GM19324 (cell line): ENCODE measurements around the gene GJE1.
"Not testable (repeated sequence)": the region's sequence is repeated elsewhere in the genome, so short reads cannot be mapped to it uniquely, and the experiment has no call there.

Experiments used
- ATAC-seq: cut with Tn5 transposase; IDR thresholded peaks from one replicate; pipeline ENCODE4 v1.9.1; 2021; ENCODE audit warnings: mild to moderate bottlenecking, moderate library complexity; ENCODE audit not compliant: unreplicated experiment, low FRiP score

The GJE1 gene, protein sequence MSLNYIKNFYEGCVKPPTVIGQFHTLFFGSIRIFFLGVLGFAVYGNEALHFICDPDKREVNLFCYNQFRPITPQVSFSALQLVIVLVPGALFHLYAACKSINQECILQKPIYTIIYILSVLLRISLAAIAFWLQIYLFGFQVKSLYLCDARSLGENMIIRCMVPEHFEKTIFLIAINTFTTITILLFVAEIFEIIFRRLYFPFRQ

DNA sequence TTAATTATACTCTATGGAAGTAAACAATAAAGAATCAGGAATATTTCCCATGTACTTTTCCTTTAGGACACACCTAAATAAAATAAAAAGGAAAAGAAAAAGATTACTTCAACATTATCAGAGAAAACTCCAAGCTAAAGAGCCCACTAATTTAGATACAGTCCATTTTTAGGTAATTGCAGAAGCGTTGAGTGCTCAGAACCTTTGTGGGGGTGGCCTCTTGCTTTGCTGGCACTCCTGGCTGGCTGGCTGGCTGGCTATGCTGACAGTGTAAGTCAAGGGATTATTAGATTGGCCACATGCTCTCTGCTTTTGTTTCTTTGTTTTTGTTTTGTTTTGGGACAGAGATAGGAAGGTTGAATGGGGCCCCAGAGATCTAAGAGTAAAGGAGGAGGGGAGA lies at the start of gene GJE1:
TSS of gene GJE1 (plus strand) at position 301 of the 400 bp plus-strand sequence. CDS start 234 bp downstream, outside the sequence.
- no peak for ATAC-seq

DNA sequence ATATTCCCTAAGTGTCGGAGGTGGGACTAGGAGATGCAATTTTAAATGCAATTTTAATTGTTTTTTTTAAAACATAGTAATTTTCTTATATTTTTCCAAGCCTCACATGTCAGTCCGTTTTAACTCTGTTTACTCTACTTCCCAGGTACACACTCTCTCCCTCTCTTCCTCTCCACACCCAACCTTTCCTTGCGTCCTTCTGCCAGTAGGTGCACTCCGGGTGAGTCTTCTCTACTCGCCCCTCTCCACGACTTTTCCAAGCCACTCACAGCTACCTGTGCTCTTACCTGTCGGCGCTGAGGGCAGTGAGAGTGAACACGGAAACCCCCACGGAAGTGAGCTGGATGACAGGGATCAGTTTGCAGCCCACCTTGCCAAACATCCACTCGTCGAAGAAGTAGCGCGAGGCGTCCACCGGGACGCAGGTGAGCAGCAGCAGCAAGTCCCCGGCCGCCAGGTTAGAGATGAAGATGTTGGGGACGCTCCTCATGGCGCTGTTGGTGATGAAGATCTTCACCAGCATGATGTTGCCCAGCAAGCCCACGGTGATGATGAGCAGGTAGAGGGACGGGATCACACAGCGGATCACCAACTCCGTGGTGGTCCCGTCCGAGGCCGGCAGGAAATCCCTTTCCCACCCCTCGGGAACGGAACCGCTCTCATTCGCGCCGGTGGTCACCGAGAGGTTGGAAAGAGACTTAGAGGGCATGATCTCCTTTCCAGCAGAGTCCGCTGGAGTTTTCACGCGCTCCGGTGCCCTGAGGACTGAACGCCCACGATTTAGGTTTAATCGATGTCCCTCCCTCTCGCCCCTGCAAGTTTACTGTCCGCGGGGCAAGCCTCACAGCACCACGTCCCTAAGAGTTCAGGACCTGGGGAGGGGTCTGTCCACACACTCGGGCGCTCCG lies 44.5 kb upstream of the GJE1 start:
- no peak for ATAC-seq

DNA sequence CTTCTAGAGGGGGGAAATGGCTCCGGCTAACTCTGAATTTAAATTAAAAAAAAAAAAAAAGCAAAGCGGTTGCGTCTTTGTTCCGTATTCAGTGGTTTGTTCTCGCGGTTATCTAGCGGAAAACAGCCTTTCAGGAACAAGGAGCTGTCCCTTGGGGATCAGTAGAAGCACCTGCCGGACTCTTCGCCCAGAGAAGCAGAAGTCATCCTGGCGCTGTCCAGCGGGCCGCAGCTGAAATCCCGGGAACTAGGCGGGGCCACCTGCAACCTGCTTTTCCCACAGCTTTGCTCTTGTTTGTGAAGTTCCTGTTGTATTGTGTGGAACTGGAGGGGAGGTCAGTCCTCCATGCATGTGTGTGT lies 43.9 kb upstream of the GJE1 start:
- no peak for ATAC-seq

DNA sequence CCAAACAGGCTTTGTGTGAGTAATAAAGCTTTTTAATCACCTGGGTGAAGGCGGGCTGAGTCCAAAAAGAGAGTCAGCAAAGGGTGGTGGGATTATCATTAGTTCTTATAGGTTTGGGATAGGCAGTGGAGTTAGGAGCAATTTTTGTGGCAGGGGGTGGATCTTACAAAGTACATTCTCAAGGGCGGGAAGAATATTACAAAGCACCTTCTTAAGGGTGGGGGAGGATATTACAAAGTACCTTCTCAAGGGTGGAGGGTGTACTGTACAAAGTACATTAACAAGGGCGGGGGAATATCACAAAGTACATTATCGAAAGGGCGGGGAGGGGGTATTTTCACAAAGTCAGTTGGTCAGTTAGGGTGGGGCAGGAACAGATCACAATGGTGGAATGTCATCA lies 27.9 kb upstream of the GJE1 start:
- not testable (repeated sequence) for ATAC-seq

DNA sequence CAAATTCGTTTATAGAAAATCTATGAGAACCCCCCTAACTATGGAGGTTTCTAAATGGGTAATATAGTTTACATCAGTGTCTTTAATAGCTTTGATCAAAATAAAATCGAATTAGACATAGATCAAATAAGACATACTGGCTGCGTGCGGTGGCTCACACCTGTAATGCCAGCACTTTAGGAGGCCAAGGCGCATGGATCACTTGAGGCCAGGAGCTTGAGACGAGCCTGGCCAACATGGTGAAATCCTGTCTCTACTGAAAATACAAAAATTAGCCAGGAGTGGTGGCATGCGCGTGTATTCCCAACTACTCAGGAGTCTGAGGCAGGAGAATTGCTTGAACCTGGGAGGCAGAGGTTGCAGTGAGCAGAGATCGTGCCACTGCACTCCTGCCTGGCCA lies 21.9 kb upstream of the GJE1 start:
- ATAC-seq, result not testable (repeated sequence)

DNA sequence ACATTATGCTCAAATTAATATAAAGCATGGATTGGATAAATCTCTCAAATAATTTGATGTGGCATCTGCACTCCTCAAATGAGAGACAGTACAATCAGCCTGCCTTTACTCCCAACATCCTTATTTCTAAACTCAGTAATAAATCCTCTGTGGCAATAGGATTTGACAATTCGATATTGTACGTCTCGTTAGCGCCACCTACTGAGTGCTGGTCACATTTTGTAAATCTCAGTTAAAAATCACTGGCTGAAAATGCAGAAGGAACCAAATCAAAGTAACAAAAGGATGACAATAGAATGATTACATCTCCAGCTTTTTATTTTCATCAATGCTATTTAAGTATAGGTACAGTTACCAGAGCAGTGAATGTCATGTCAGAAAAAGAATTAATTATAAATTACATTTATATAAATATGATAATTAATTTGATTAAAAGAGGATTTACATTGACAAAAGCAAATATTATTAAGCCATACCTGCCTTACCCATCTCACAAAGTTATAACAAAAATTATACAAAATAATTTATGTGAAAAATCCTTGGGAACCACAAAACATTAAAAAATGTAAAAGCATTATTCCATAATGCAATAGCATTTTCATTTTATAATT lies 20.2 kb upstream of the GJE1 start:
- ATAC-seq, result no peak

DNA sequence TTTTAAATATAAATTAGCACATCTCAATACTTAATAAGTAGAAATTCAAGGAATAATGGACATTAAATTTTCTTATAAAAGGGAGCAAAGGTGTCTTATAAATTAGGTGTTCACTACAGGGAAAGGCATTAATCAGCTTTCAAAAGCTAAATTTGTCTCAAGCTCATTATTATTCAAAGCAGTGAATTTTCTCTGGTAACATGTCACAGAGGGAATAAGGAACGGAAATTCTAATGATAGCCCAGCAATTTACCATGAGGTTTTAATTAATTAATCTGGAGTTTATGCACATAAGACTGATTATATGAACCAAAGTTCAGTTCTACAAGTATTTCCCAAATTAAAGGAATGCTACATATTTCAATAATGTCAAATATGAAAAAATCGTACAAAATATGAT lies 15.4 kb upstream of the GJE1 start:
- no peak for ATAC-seq

DNA sequence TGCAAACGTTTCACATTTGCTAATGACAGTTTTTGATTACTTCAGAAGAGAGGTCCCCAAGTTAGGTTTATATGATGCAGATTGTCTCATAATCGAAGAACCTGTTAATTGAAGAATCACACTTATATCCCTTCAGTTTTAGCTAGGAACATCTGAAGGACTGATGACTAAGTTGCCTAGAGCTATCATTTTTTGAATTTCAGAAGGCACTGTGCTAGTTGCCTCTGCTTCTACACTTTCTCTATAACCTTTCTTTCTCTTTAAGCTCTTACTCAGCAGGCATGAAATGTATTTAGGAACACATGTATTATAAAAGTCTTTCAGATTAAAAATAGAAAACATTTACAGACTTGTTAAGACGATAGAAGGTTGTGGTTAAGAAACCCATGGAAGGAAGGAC lies 14.4 kb upstream of the GJE1 start:
- ATAC-seq, result no peak

DNA sequence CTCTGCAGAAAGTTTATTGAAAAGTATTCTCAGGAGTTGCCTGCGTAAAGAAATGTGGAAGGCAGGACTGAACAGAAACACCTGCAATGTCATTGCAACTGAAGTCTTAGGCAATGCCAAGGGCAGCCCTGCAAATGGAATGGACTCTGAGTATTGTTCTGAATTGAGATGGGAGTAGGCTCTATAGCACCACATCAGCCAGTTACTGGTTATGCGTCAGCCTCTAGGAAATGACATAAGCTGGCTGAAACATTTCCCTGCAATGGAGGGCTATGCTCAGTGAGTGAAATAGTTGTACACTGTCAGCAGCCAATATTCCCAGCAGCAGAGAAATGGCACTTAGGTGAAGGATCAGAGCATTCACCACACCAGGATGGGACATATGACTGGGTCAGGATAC lies 13.8 kb upstream of the GJE1 start:
- ATAC-seq, result no peak

DNA sequence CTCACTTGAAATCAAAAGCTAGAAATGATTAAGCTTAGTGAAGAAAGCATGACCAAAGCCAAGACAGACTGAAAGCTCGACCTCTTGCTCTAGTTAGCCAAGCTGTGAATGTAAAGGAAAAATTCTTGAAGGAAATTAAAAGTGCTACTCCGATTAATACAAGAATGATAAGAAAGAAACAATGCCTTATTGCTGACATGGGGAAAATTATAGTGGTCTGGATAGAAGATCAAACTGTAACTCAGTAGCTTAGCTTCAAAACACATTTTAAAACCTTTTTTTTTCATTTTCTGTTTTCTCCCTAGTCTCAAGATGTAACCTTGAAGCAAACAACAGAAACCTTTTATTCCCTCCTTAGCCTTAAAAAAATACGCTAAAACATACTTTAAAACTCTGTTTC lies 11.4 kb upstream of the GJE1 start:
- ATAC-seq, result no peak

DNA sequence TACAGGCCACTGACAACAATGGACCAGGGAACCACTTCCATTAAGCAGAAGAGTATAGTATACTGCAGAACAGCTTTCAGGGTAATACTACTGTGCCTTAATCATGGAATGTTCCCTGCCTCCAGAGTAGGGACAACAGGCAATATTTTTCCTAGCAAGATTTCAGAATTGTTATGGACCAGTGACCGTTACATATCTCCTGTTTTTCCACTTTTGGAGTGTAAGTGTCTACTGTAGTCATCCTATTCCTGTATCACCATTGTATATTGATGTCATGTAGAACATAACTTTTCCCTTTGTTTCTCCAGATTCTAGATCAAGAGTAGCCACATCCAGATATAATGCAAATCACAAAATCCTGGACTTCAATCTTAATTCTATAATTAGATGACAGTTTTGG lies 1.9 kb upstream of the GJE1 start:
- no peak for ATAC-seq

DNA sequence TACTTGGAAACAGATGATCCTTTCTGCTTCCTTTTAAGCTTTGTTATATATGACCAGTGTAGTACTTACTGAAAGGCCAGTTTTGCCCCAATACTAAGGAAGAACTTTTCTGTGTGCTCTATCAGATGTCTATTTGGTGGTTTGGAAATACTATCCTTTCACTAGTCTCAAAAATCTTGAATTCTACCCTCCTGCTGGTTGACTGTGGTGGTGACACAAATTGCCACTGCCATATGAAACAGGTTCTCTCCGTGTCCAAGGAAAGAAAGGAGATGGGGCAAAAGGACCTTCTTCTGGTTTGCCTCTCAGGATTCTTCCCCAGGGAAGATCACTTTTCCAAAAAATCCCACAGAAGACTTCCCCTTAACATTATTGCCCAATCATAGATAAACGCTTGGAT lies 6.2 kb downstream of the GJE1 start:
- ATAC-seq, result no peak

DNA sequence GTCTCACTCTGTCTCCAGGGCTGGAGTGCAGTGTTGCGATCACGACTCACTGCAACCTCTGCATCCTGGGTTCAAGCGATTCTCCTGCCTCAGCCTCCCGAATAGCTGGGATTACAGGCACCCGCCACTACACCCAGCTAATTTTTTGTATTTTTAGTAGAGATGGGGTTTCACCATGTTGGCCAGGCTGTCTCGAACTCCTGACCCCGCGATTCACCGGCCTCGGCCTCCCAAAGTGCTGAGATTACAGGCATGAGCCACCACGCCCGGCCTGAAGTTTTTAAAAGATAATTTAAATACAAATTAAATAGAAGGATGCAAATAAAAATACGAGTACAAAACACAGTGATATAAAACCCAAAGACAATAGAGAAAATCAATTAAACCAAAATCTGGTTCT lies 8.8 kb downstream of the GJE1 start:
- ATAC-seq, result not testable (repeated sequence)

DNA sequence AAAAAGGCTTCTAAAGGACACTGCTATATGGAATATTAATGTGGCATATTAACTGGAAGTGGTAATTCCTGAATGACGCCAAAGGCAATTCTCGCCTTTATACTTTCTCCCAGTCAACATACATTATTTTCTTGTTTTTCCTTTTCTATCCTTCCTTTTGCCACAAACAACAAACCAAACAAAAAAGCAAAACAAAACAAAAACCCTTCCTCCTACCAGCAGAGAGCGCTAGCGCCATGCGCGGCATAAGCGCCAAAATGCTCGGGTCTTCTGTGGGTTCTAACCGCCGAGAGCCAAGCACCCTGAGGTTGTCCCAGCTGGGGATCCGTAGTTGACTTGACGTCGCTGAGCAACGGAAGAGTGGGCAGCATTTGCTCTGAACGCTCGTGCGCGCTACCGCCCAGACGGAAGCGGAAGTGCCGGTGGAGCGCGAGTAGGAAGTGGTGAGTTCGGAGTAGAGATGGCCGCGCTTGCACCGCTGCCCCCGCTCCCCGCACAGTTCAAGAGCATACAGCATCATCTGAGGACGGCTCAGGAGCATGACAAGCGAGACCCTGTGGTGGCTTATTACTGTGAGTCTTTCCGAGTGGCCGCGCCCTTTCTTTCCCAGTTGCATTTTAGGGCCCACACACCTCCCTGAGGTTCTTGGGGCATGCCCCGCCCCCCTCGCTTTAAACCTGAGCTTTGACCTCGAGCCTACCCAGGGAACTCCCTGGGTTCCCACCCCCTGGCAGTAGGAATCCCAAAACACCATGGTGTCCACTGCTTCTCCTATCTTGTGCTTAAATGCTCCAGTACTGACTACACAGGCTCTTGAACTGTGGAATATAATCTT lies 14.3 kb downstream of the GJE1 start, which contains the start of the genes NMBR and VTA1:
TSS of gene NMBR (minus strand) at position 295 of the 835 bp plus-strand sequence. CDS start 58,464 bp downstream, outside the sequence.
TSS of gene VTA1 (plus strand) at position 436 of the 835 bp plus-strand sequence. CDS start at position 461, 25 bp downstream.
- peak; percentile 100 for ATAC-seq

DNA sequence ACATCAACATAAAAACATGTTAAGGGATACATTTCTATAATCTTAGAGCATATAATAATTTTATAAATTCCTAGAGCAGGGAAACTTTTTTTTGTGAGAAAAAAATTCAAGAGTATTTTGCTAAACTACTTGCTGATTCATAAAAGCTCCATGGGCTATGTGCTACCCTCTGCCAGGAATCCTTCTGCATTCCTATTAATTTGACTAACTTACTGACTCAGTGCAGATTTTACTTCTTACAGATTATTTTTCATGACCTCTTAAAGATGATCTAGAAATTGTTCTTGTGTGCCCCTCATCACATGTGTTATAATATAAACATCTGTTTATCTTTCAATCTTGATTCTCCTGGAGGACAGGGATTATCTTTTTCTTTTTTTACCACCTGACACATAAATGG lies 20.0 kb downstream of the GJE1 start:
- no peak for ATAC-seq

DNA sequence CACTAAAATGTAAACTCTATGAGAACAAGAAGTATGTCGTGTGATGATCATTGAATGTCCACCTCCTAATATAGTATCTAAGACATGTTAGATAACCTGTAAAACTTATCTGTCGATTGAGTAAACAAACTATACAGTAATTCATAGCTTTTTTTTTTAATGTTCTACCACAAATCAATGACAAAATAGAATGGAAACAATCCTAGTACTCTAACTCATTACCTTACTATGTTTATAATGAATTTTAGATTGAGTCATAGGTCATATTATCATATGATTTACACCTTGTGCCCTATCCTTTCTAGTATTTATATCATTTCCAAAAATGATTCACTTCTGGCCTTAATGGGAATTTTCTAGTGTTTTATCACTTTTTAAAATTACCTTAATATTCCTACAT lies 20.5 kb downstream of the GJE1 start:
- ATAC-seq, result no peak

DNA sequence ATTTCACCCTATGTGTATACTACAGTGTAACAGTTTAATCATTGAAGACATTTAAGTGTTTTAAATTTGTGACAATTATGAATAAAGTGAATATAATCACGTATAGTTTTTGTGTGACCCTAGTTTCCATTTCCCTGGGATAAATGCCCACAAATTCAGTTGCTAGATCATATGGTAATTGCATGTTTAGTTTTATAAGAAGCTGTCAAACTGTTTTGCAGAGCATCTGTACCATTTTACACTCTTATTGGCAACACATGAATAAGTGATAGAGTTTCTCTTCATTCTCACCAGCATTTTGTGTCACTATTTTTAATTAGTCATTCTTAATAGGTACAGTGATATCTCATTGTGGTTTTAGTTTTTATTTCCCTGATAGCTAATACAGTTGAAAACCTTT lies 21.6 kb downstream of the GJE1 start:
- no peak for ATAC-seq

DNA sequence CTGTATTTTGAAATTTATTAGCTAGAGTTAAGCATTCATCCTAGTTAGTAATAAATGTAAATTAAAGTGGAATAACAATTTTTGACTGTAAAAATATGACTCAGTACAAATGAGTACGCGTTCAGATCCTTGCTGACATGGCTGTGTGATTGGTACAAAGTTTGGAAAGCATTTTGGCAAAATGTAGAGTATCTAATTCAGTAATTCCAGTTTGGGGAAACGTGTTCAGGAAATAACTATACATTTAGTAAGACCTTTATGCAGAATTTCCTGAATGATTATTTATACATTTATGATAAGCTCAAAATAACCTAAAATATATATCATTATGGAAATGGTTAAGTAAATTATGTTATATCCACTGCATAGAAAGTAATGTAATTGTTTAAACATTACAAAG lies 22.4 kb downstream of the GJE1 start:
- ATAC-seq, result no peak

DNA sequence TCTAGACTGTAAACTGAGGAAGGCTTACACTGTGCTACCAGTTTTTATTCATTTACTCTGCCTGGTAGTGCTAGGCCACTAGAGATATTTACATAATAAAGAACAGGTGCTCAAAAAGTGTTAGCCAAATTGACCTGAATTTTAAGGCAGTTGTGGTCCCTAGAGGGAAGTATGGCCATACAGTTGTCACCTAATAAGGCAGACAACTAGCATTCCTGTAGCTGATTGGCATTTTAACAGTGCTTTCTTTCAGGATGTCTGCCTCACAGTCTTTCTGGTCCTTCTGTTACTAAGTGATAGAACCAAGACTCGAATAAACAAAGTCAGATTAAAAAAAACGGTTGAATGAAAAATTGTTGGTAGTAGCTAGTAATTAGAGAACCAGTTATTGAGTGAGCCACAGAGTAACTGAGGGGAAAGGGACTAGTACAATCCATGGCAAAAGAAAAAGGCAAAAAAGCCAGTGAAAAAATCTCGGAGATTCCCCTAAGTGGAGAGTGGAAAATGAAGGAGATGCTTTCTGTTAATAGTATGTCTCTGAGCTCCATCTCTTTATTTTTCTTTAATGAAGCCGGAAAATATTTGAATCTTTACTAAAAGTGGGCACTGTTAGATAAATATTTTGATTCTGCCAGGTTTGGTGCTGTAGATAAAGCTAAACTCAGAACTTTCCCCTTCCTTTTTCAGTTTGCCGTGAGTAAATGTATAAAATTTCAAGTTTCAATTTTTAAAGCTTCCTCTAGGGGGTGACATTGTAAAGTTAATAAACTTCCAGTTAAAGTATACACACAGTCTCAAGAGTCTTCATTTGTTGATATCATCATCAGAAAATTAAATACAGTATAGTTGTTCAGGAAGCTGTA lies 23.4 kb downstream of the GJE1 start:
- ATAC-seq, result no peak

DNA sequence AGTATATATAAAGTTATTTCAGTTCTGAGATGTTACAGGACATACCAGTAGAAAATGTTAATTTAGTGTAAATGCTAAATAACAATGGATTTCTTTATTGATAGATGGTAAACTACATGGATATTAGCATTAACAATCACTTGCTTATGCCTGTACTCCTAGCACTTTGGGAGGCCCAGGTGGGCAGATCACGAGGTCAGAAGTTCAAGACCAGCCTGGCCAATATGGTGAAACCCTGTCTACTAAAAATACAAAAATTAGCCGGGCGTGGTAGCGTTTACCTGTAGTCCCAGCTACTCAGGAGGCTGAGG lies 24.0 kb downstream of the GJE1 start:
- not testable (repeated sequence) for ATAC-seq
